NCI-H524 (cell line): ENCODE measurements around the gene PWWP2B.
A peak's percentile ranks its signal among the peaks of the same experiment; 100 is the strongest.

Source experiments
- DNase-seq, 2 experiments: peaks; one replicate each; lab custom pipeline; 2025; lab: John Stamatoyannopoulos, UW

The PWWP2B gene

GRCh38 chr10:132397036-132397541, at the start of gene PWWP2B:
TSS of gene PWWP2B (plus strand) at chr10:132397200. CDS start at chr10:132397227, 27 bp downstream.
- no peak for DNase-seq

- no peak for DNase-seq
These were observed 49.6 kb upstream of the PWWP2B start for GRCh38 chr10:132347211-132347930.

GRCh38 chr10:132347931-132348267, 49.1 kb upstream of the PWWP2B start:
- DNase-seq = no peak

- no peak for DNase-seq
These were observed 47.2 kb upstream of the PWWP2B start for GRCh38 chr10:132349766-132350165.

GRCh38 chr10:132350391-132350790, 46.6 kb upstream of the PWWP2B start:
- DNase-seq = no peak

- no peak for DNase-seq
These were observed 46.1 kb upstream of the PWWP2B start for GRCh38 chr10:132350946-132351345.

- DNase-seq = no peak
These were observed 45.4 kb upstream of the PWWP2B start for GRCh38 chr10:132351611-132352010.

- DNase-seq = peak in 1 of 2 experiments; percentile 17
These were observed 44.3 kb upstream of the PWWP2B start for GRCh38 chr10:132352462-132353308.

- DNase-seq = no peak
These were observed 43.3 kb upstream of the PWWP2B start for GRCh38 chr10:132353456-132354355.

- DNase-seq = no peak
These were observed 42.5 kb upstream of the PWWP2B start for GRCh38 chr10:132354356-132355094.

GRCh38 chr10:132355297-132355696, 41.7 kb upstream of the PWWP2B start:
- DNase-seq = no peak

- DNase-seq = no peak
These were observed 41.2 kb upstream of the PWWP2B start for GRCh38 chr10:132355754-132356153.

- DNase-seq = no peak
These were observed 40.3 kb upstream of the PWWP2B start for GRCh38 chr10:132356621-132357195.

- DNase-seq = no peak
These were observed 39.5 kb upstream of the PWWP2B start for GRCh38 chr10:132357286-132358058.

- DNase-seq = no peak
These were observed 37.5 kb upstream of the PWWP2B start for GRCh38 chr10:132359305-132360040.

- DNase-seq = no peak
These were observed 36.1 kb upstream of the PWWP2B start for GRCh38 chr10:132360766-132361447.

GRCh38 chr10:132361581-132362101, 35.4 kb upstream of the PWWP2B start:
- no peak for DNase-seq

GRCh38 chr10:132362151-132362611, 34.8 kb upstream of the PWWP2B start:
- DNase-seq = no peak

- DNase-seq = no peak
These were observed 33.6 kb upstream of the PWWP2B start for GRCh38 chr10:132363376-132363775.
